Measurements from ENCODE around the gene PARN.
"Not testable (repeated sequence)": the region's sequence is repeated elsewhere in the genome, so short reads cannot be mapped to it uniquely, and the experiment has no call there.

PARN gene

DNA sequence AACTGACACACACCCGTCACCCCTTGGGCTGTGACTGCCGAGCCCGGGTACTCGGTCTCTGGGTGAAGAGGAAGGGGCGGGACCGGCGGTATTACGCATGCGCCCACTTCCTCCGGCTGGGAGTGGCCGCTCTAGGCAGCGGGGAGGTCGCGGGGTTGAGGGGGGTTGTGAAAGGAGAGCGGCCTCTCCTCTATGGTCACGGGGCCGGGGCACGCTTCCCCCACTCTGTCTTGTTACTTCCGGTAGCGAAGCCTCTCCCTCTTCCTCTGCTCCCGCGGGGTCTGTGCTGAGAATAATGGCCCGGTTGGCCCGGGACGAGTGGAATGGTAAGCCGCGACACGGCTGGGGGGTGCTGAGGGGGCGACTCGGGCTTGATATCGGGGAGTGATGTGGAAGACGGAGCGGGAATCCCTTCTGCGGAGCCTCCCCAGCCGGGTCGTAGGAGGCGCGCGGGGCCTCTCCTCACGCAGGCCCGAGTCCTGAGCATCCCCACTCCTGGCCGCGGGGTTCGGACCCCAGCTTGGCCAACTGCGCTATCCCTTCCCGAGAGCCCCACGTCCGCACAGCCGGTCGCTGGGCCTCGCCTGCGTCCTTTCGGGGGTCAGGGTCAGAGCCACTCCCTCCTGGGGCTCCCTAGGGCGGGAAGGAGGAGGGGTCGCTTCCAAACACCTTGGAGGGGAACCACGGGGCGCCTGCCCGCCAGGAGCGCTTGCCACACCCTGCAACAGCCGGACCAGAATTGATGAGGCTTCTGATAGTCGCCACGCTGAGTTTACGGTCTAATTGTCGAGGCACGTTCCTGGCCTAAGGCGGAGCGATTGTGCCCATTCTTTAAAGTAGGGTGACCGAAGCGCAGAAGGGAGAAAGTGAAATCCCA lies 2.9 kb upstream of the PARN start, which contains the start of gene BFAR:
Gene BFAR, plus strand, starts transcription at position 259 of the 877 bp plus-strand sequence. CDS start 11,396 bp downstream, outside the sequence.
- in situ Hi-C loops (cut with HindIII; ENCODE audit: low sequenced_read_pairs), result no loop called here
- peak within 1 kb of the TSS; percentile 96 for H3K4me3 ChIP-seq (ENCODE audit: low read depth, low read length)
- TF ChIP-seq, protein P1, sequence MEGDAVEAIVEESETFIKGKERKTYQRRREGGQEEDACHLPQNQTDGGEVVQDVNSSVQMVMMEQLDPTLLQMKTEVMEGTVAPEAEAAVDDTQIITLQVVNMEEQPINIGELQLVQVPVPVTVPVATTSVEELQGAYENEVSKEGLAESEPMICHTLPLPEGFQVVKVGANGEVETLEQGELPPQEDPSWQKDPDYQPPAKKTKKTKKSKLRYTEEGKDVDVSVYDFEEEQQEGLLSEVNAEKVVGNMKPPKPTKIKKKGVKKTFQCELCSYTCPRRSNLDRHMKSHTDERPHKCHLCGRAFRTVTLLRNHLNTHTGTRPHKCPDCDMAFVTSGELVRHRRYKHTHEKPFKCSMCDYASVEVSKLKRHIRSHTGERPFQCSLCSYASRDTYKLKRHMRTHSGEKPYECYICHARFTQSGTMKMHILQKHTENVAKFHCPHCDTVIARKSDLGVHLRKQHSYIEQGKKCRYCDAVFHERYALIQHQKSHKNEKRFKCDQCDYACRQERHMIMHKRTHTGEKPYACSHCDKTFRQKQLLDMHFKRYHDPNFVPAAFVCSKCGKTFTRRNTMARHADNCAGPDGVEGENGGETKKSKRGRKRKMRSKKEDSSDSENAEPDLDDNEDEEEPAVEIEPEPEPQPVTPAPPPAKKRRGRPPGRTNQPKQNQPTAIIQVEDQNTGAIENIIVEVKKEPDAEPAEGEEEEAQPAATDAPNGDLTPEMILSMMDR (IDR thresholded peaks at IDR 0.05; ENCODE audit: low read depth, low read length), result no peak
- DNase-seq (ENCODE audit: low read depth, low spot score), result peak; percentile 97

DNA sequence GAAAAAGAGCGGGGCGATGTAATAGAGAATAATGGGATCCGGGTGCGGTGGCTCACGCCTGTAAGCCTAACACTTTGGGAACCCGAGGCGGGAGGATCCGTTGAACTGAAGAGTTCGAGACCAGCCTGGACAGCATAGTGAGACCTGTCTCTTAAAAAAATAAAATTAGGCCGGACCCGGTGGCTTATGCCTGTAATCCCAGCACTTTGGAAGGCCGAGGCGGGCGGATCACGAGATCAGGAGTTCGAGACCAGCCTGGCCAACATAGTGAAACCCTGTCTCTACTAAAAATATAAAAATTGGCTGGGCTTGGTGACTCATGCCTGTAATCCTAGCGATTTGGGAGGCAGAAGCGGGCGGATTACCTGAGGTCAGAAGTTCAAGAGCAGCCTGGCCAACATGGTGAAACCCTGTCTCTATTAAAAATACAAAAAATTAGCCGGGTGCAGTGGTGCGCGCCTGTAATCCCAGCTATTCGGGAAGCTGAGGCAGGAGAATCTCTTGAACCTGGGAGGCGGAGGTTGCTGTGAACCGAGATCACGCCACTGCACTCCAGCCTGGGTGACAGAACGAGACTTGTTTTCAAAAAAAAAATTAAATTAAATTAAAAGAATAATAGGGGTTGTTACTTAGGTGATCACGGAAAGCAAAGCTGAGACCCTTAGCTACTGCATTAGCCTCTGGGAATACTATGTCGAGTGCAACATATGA lies 715 bp upstream of the PARN start:
- in situ Hi-C loops (cut with HindIII; ENCODE audit: low sequenced_read_pairs); H3K4me3 ChIP-seq (ENCODE audit: low read depth, low read length); DNase-seq (ENCODE audit: low read depth, low spot score): not testable (repeated sequence)

DNA sequence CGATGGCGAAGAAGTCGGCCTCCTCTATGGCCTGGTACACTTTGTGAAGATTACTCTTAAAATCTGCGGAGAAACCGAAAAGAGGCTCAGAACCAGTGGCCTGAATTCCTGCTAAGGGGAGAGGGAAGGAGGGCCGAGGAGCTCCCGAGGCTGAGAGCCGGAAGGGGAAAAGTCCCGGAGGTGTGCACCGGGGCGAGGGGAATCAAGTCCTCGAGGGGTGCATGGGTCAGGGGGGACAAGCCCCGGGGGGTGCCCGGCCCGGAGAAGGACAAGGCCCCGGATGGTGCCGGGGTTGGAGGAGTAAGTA lies 495 bp downstream of the PARN start:
- peak; percentile 18 for DNase-seq (ENCODE audit: low read depth, low spot score)
- peak overlapping the region; percentile 93 for H3K4me3 ChIP-seq (ENCODE audit: low read depth, low read length)
- TF ChIP-seq, protein P1 (IDR thresholded peaks at IDR 0.05; ENCODE audit: low read depth, low read length), result no peak
- in situ Hi-C loops (cut with HindIII; ENCODE audit: low sequenced_read_pairs), result no loop called here

DNA sequence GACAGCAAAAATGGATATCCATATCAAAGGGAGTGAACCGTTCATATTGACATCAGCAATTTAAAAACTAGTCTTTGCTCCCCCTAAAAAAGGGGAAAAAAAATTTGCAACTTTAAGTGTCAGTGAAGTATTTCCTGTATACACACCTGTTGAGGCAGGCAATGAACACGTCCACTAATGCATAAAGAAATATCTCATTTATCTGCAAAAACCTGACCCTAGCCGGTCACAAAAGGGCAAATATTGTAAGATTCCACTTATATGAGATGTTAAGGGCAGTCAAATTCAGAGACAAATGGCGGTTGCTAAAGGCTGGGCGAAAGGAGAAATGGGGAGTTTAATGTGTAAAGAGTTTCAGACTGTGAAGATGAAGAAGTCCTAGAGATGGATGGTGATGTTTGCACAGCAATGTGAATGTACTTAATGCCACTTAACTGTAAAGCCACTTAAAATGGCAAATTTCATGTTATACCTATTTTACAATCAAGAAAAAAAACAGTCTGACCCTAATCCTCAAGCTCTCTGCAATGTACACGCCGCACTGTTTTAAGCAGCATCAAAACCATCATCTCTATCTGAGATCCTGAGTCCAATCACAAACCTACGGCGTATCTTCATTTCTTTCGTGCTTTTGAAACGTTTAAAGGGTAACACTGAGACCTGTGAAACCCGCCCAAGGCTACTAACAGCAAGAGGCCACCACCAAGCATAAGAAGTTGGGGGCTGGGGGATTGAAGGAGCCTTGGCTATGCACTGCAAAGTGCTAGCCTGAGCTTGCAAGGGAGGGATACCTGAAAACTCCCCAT lies 1.1 kb downstream of the PARN start:
- TF ChIP-seq, protein P1 (IDR thresholded peaks at IDR 0.05; ENCODE audit: low read depth, low read length), result no peak
- no peak for DNase-seq (ENCODE audit: low read depth, low spot score)
- H3K4me3 ChIP-seq (ENCODE audit: low read depth, low read length), result peak overlapping the region; percentile 93
- in situ Hi-C loops (cut with HindIII; ENCODE audit: low sequenced_read_pairs), result no loop called here

DNA sequence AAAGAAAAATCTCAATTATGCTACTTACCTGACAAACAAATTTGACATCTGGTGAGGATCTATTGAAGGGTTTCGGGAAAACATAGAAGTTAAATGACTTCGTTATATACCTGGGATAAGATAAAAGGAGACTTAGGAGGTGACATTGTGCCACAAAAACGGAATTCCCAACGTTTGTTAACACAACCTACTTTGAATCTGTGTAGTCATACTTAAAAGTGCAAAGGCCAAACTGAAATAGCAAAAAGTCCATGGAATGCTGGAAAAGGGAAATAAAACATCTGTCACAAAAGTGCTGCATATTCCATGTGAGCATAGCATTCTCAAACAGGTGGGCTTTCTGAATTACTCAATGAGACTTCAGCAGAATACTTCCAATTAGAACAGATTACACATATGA lies 3.0 kb downstream of the PARN start:
- TF ChIP-seq, protein P1 (IDR thresholded peaks at IDR 0.05; ENCODE audit: low read depth, low read length), result no peak
- in situ Hi-C loops (cut with HindIII; ENCODE audit: low sequenced_read_pairs), result no loop called here
- DNase-seq (ENCODE audit: low read depth, low spot score), result no peak

DNA sequence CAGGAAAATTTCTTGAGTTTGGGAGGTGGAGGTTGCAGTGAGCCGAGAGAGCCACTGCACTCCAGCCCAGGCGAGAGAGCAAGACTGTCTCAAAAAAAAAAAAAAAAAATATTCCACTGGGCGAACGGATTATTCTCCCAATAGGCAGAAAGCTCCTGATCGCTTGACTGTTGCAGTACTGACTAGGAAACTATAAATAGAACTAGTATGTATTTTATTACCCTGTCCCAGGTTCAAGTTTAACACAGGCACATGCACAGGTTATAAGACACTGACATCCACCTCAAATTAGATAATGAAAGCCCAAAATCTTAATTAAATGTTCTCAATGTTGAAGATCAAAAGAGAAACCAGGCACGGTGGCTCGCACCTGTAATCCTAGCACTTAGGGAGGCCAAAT lies 11.5 kb downstream of the PARN start:
- DNase-seq (ENCODE audit: low read depth, low spot score), result no peak
- no peak overlapping the region for H3K4me3 ChIP-seq (ENCODE audit: low read depth, low read length)
- TF ChIP-seq, protein P1 (IDR thresholded peaks at IDR 0.05; ENCODE audit: low read depth, low read length), result no peak
- in situ Hi-C loops (cut with HindIII; ENCODE audit: low sequenced_read_pairs), result no loop called here

More for the DNA sequence above, 3.0 kb downstream of the PARN start:
- H3K4me3 ChIP-seq (ENCODE audit: low read depth, low read length), result no peak overlapping the region

Data from astrocyte of the spinal cord (primary cell).